Stimulated activated CD8-positive, alpha-beta memory T cell treated with anti-CD3 and anti-CD28 coated beads, Interleukin-12 subunit alpha, Interleukin-12 subunit beta, amount 100 ng/mL, for 24 hours (primary cell): Measurements from ENCODE around the gene CDKN1A.
"Not testable (repeated sequence)": the region's sequence is repeated elsewhere in the genome, so short reads cannot be mapped to it uniquely, and the experiment has no call there.

Source experiments
- DNase-seq: peaks from one replicate; pipeline ENCODE4 v3.0.0-alpha.2; 2020; ENCODE audit errors: extremely low read depth

The CDKN1A gene

DNA sequence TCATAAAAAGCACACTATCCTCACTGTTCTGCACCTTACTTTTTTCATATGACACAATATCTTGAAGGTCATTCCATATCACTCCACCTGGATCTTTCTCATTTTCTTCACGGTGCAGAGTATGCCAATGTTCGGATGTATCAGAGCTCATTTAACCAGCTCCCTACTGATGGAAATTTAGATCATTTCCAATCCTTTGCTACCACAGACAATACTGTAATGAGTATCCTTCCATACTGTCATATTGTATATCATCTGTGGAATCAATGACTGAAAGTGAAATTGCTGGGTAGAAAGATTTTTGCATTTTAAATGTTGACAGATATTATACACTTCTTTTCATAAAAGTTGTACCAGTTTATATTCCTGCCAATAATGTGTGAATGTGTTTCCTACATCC lies 16.9 kb downstream of the CDKN1A start:
- no peak for DNase-seq

GRCh38 chr6:36697481-36697903 lies 19.0 kb downstream of the CDKN1A start, which contains the start of gene RAB44:
TSS of gene RAB44 (plus strand) at chr6:36697826. CDS start at chr6:36704236, 6,410 bp downstream.
- DNase-seq: no peak

DNA sequence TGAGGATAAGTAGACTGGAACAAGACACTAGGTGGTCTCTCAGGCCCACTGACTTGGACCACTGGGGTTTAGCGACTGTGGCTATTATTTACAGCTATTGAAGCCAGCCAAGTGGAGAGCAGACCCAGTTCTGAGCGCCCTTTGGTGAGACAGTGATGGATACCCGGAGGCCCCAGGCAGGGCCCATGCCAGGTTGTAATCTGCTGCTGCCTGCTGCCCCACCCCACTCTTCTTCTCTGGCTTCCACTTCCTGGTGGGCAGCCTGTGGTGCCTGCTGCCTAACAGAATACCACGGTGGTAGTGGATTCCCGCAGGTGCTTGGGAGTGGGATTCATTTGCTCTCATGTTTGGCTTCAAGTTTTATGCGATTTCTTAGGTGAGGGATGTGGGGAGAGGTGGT lies 19.7 kb downstream of the CDKN1A start:
- DNase-seq: no peak

GRCh38 chr6:36698871-36699271 lies 20.4 kb downstream of the CDKN1A start:
- DNase-seq: no peak

DNA sequence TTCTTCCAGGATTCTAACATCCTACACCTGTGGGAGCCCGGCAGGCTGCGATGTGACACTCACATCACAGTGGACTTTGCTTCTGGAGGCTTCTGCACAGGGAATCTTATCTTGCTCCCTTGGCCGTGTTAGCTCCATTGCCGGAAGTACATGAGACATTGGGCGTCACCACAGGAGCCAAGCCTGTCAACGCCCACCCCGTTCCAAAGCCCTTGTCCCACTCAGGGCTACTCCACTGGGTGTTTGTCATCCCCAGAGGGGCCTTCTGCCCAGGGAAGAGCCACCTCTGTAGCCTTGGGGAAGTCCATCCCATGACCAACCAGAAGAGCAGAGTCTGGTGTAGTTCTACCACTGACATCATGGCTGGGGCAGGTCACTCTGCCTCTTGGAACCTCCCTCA lies 20.8 kb downstream of the CDKN1A start:
- no peak for DNase-seq

- DNase-seq: no peak
Observed at GRCh38 chr6:36700071-36700812, 21.7 kb downstream of the CDKN1A start.

GRCh38 chr6:36700831-36701230 lies 22.3 kb downstream of the CDKN1A start:
- no peak for DNase-seq

DNA sequence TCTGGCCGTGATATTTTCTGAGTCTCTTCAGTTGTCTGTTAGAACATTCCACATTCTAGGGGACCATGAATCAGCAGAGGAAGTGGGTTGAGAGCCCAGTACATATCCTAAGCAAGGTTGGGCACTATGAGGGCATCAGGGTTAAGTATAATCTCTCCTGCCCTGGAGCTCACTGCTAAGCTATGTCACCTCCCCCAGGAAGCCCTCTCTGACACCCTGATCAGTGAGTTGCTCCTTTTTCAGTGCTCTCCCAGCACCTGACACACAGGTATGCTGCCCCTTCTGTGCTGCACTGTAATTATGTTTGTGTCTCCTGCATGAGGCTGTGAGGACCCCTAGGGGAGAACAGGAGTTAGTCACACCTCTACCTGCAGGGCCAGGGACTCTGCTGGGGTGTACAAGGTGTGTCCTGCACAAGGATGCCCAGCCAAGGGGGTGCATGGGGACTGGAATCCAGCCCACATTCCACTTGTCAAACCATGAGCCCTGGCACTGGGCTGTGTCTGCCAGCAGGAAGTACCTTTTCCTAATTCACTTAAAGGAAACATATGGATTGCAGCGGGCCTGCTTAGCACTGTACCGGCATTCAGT lies 23.0 kb downstream of the CDKN1A start:
- DNase-seq: no peak

DNA sequence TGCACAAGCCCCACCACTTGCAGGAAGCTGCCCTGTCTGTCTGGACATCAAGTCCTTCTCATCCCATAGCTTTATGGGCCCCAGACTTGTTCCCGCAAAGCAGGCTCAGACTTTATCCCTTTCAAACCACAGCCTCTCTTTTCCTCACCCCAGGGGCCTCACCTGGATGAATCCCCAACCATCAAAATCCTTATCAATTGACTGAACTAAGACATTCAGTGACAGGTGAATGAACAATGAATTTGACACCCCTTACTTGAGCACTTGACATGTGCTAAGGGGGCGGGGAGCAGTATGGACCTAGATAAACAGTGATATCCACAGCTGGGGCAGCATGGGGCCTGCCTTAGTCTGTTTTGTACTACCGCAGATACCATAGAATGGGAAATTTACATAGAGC lies 24.1 kb downstream of the CDKN1A start:
- DNase-seq: no peak

DNA sequence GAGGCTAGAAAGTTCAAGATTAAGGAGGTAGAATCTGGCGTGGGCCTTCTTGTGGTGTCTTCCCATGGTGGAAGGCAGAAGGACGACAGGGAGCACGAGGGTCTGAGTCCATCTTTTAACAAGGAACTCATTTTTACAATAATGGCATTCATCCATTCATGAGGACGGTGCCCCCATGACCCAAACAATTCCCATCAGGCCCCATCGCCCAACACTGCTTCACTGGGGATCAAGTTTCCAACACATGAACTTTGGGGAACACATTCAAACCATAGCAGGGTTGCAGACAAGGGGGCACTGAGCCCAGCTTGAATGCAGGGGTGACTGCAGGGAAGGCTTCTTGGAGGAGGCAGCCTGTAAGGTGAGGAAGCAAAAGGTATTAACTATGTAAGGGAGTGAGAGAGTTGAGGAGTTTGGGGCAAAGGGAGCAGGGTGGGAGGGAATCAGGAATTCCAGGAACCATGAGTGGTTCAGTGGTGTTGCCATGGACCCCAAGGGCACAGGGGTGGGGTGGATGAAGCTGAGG lies 24.6 kb downstream of the CDKN1A start:
- DNase-seq: no peak

- no peak for DNase-seq
Observed at GRCh38 chr6:36703982-36704381, 25.5 kb downstream of the CDKN1A start.

DNA sequence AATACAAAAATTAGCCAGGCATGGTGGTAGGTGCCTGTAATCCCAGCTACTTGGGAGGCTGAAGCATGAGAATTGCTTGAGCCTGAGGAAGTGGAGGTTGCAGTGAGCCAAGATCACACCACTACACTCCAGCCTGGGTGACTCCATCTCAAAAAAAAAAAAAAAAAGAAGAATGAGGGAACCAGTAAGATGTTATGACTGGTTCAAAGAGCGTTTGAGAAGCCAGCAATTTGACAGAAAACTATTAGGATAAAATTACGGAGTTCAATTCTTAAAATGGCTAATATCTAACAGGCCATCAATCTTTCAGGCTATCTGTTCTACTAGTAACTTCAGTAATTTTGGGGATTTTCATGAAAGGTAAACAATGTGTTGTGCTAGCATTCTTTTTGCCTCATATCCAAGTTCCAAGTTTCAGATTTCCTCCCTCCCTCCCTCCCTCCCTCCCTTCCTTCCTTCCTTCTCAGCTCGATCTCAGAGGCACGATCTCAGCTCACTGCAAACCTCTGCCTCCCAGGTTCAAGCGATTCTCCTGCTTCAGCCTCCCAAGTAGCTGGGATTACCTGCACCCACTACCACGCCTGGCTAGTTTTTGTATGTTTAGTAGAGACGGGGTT lies 26.6 kb downstream of the CDKN1A start:
- DNase-seq: not testable (repeated sequence)

GRCh38 chr6:36706339-36706738 lies 27.8 kb downstream of the CDKN1A start:
- DNase-seq: no peak

GRCh38 chr6:36712816-36713215 lies 34.3 kb downstream of the CDKN1A start:
- no peak for DNase-seq

DNA sequence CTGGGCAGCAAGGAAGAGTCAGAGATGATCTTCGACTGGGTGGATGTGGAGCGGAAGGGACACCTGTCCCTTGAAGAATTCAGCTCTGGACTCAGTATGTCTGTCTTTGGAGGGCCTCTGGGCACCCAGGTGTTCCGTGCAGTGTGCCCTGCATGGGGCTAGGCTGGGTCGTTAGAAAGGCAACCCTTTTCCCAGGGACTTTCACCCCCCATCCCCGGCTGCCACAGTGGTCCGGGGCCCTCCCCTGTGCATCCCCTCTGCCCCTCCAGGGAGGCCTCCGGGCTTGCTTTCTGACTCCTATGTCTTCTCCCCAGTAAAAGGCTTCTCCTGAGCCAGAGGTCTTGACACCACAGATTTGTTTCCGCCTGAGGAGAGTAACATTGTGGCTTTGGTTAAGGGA lies 35.3 kb downstream of the CDKN1A start:
- no peak for DNase-seq

- no peak for DNase-seq
Observed at GRCh38 chr6:36714511-36714910, 36.0 kb downstream of the CDKN1A start.

- DNase-seq: no peak
Observed at GRCh38 chr6:36715469-36715868, 37.0 kb downstream of the CDKN1A start.

DNA sequence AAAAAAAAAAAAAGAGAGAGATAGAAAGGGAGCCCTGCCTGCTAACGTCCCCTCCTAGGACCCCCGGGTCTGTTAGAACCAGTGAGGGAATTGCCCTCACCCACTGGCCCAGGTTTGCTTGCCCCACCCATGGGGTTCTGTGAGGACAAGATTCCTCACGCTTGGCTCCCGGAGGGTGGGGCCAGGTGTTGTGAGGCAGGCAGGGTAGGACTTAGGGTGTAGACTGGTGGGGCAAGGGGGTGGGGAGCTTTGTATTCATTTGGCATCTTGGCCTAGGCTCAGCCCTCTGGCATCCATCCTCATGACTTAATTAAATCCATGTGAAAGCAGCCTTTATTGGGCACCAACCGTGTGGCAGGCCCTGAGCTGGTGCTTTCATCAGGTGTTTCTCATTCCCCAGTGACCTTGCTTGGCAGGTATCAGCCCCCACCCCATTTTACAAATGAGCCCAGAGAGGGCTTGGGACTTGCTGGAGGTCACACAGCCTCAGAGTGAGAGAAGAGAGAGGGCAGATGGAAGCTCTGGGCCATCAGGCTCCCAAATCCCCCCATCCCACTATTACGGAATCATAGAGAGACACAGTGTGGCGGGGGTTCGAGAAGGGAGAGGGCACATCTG lies 38.1 kb downstream of the CDKN1A start:
- no peak for DNase-seq

DNA sequence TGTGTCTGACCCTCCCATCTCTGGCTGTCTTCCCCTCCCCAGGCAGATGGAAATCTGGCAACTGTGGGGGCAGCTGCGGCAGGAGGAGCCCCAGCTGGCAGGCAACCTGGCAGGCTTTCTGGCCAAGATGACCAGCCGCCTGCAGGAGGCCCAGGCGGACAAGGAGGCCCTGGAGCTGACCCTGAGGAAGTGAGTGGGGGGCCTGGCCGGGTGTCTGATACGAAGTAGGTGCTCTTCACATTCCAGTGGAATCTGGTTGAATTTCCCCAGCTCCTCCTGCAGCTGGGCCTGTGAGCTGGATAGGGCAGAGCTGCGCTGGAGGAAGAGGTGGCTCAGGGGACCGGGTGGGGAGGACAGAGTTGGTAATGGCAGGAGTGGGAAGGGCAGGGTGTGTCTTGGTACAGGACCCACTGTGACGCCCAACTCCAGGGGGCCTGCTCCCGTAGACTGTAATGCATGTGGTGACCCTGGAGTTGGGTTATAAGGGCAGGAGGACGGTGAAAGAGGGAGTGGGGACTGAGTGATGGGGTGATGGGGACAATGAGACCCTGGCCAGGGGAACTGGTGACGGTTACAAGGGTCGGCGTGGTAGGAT lies 38.8 kb downstream of the CDKN1A start:
- DNase-seq: no peak

- no peak for DNase-seq
Observed at GRCh38 chr6:36717871-36718540, 39.5 kb downstream of the CDKN1A start.

- no peak for DNase-seq
Observed at GRCh38 chr6:36718560-36718959, 40.0 kb downstream of the CDKN1A start.
